ENCODE results near the gene IFITM5. TPM values are rescaled to one million over a fixed set of nuclear protein-coding genes. Genes with fewer than 3 reads are reported as not detected.

The IFITM5 gene
- total and polyA plus RNA-seq, 9 of the 15 experiments (the other 6 are each of a cell fraction or from before 2014, with no cell fraction given), result 0.19 TPM; not detected in 8

- no peak for TF ChIP-seq ZBTB8A (IDR thresholded peaks at IDR 0.05; ENCODE audit: partially characterized antibody)
- TF ChIP-seq CREB3 (tag; conservative IDR thresholded peaks at IDR 0.05; ENCODE audit: low read depth), result no peak
- no peak for TF ChIP-seq MYC (IDR thresholded peaks at IDR 0.05; ENCODE audit: low read depth, low read length)
- TF ChIP-seq MYC (CRISPR knock-in tag; IDR thresholded peaks at IDR 0.05; ENCODE audit: borderline replicate concordance, low read depth), result 0 out of 2 replicates have a peak, but pooled peaks have one; percentile 5
- no peak for TF ChIP-seq EHMT2 (IDR thresholded peaks at IDR 0.05)
- no peak for TF ChIP-seq PTBP1 (IDR thresholded peaks at IDR 0.05; ENCODE audit: low read depth, low read length)
- TF ChIP-seq TCF3 (CRISPR knock-in tag; IDR thresholded peaks at IDR 0.05), result no peak
- TF ChIP-seq YY1 (IDR thresholded peaks at IDR 0.05; ENCODE audit: borderline replicate concordance in 1 of 3, control insufficient read depth in 1 of 3, extremely low read depth in 1 of 3, insufficient read depth in 3 of 3, insufficient read length in 1 of 3, insufficient replicate concordance in 2 of 3, low read depth in 1 of 3, low read length in 2 of 3), result peak in 1 of 3 experiments; percentile 29
- TF ChIP-seq KAT2B (IDR thresholded peaks at IDR 0.05; ENCODE audit: low read depth, low read length), result no peak
Observed at GRCh38 chr11:288478-289397, 10.6 kb downstream of the IFITM5 start, which contains the start of gene PGGHG (continued).

Measured in K562 (cell line).